Suppressor macrophage (primary cell): ENCODE results near the gene CD9.

Experiments
- DNase-seq, 4 experiments: peaks; one replicate each; pipeline ENCODE4 v3.0.0-alpha.2; 2020 to 2022

CD9 gene

DNA sequence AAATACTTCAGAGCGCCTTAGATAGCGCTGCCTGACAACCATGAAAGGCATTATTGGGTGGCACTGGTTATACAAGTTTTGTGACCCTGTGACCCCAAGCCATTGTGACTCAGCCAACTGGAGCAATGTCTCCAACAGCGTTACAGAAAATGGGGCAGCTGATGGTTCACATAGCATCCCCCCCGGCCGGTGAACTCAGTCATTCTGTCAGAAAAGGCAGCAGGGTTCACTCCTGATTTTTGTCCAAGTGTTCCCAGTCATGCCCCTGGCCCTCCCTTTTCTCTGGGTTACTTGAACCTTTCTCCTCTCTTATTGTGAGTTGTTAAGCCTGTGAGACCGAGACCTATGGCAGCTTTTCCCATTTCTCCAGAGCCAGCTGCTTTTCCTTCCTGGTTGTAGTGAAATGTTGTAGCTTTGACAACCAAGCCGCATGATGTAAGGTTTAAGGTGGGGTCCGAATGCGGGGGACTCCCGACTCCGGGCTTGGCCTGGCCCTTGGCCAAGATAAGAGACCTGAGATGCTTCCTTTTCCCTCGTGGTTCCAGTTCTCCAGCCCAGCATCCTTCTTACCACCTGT lies 22.0 kb downstream of the CD9 start:
- DNase-seq = no peak

DNA sequence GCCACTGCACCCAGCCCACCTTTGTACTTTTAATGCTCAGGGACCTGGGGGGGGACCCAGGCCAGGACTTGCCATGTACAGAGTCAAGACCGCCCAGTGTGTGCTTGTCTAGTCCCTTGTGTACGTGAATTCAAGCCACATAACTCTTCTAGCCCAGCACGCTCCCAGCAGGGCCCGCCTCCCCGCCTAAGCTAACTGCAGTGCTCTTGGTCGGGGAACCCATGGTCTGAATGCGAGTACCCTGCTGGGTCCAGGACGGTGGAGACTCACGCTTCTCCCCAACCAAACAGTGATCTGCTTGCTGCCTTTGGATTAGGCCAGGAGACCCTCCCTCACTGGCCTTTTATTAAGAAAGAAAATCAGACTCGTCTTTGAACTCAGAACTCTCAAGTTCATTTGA lies 23.3 kb downstream of the CD9 start:
- DNase-seq = no peak

DNA sequence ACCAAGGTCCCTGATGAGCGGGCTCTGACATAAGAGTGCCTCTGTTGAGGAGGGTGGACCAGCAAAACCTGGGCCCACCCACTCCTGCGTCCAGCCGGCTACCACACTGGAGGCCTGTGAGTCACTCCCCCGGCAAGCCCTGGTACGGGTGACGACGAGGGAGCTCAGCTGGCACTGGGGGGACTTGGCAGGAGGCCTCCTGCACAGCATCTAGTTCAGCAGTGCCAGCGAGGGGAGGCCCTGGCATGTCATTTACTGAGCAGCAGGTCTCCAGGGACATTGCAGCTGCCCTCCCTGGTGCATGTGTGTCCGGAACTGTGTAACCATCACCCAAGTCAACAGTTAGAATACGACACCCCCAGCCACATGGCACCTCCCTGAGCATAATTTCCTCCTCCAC lies 24.4 kb downstream of the CD9 start:
- peak in 3 of 4 experiments; percentile 30 to 51 (median 42) for DNase-seq

DNA sequence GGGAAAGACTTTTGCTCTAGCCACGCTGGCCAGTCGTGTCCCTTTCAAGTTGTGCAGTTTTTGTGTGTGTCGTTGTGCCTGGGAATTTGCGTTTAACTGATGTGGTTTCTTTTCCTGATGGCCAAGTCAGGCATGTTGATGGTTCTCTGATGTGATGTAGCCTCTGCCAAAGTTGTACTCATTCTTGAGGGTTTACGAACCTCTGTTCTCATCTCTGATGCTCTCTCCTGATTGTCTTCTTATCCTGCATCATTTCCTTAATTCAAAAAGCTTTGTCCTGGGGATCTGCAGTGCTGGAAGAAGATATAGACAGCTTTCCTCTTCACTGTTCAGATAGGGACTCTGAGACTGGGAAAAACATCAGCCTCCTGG lies 25.4 kb downstream of the CD9 start:
- no peak for DNase-seq

DNA sequence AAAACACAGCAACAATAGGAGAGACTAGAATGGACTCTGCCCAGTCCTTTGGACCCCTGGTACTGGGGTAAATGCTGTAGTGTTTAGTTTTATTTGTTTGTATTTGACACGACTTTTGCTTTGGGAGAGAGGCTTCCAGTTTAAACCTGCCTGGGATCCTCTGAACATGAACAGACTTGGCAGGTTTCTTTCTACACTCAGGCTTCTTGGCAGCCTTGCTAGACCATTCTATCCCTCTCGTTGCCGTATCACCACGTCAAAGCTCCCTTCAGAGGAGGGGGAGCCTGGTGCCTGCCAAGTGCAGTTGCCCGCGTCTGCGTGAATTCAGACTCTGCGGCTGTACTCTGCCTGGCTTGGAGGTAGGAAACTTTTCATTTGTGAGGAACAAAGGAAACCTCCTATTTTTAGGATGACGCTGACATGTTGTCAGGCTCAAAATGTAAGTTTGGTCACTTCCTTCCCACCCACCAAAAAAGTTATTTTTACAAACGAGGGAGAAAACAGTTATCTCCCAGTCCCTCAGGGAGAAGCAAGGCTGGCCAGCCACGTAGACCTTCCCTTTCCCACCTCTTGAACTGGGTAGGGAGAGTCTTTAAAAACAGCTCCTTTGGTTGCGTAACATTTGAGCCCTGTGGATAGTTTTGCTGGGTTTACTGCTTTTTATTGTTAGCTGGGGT lies 25.9 kb downstream of the CD9 start:
- peak; percentile 52 to 72 (median 60) for DNase-seq

DNA sequence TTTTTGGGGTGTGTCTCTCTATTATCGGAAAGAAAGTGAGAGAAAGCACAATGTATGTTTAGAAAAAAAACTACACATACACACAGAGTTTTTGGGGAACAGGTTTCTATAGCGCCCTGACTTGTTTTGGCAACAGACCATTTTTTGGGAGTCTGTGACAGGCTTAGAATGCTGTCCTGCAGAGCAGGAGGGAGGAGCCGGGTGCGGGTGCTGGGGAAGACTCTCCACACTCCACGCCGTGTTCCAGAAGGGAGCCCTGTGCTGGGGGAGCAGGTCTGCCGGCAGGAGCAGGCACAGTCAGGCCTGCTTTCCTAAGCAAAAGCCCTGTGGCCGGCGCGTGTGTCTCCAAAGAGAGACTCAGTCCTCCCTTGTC lies 26.5 kb downstream of the CD9 start:
- DNase-seq = peak in 1 of 4 experiments; percentile 37

DNA sequence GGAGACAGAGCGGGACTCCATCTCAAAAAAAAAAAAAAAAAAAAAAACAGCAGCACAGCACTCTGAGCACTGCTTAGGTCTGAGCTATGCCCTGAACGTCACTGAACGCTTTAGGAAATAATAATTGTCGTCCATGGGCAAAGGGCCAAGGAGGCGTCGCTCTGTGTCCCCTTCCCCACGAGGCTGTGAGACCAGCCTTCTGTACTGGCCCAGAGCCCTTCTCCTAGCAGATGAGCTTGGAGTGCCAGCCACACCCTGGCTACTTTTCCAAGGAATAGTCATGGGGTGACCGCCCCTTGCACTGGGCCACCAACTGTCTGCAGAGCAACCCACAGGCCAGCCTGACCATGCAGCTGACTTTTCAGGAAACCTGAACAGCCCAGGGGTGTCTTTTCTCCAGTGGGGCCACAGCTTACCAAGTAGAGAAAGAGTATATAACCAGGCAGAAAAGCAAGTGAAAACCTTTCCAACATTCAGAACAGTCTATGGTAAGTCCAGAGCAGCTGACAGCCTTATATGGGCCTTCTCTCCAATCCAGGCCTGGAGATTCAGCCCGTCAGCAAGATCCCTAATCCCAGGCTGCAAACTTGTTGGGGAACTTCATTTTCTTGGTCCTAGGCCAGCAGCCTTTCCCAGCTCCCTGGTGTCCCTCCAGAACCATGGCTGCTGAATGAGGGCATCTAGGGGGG lies 28.5 kb downstream of the CD9 start:
- no peak for DNase-seq

DNA sequence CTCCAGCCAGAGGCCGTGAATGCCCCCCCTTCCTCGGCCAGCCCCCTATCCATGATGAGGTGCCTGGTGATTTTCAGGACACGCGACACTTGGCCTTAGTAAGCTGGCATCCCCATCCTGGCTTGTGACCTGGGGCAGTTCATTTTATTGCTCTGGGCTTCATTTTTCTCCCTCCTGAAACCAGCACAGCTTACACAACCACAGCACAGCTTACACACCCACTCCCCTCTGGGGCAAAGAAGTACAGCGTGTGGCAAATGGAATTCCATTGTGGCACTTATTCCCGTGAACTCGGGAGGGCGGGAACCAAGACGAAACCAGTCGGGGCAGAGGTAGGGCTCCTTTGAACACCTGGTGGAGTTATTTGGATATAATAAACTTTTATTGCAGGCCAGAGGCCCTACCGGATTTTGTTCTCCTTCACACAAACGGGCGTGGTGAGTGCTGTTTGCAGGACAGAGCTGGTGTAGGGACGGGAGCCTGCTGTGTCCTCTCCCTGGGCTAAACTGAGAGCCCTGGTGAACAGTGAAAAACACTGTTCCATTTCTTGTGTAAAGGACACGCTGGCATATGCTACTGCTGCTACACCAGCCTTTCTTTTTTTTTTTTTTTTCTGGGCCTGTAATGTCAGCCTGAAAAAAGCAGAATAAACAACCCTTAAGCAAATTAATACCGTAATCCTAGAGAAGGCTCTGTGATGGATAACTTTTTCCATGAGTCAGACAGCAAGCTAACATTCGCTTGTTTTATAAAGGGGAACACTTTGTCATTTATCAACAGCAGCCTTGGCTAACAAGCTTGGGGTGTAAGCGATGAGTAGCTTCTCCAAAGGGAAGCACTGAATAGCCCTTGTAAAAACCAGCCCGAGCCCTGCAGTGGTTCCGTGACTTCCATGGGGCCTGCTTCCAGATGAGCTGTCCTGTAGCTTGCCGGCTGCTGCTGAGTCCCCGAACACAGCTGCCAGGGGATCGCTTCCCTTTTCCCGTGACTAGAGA lies 29.3 kb downstream of the CD9 start:
- DNase-seq = peak; percentile 91 to 96 (median 93)

DNA sequence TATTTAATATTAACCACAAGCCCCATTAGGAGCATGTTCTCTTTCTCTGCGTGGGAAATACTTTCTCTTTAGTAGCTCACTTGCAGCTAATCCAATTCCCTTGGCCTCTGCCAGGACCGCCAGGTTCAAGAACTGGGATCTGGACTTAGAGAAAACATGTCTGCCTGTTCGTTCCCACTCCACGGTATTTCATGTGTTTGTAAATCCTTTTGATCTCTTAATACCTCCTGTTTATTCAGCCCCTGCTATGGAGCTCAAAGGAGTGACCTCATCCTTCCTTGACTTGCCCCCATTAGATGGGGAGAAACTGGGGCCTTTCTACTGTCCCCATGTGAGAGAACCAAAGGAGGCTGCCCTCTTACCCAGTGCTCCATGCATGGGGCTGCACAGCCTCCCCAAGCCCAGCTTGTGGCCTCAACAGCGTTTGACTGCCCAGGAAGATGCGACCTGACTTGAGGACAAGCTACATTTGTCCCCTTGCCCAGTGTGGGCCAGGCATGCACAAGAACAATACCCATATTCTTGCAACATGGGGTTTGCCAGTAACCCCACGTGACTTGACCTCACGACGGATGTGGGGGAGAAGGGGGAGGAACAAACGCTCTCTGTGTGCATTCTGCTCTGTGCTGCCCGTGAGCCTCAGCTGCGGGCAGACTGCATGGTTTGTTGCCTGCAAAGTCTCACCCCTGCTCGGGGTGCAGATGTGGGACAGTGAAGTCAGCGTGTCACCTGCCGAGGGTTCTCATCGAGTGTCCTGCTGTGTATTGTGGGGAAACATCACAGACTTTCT lies 30.3 kb downstream of the CD9 start:
- peak; percentile 73 to 89 (median 87) for DNase-seq

DNA sequence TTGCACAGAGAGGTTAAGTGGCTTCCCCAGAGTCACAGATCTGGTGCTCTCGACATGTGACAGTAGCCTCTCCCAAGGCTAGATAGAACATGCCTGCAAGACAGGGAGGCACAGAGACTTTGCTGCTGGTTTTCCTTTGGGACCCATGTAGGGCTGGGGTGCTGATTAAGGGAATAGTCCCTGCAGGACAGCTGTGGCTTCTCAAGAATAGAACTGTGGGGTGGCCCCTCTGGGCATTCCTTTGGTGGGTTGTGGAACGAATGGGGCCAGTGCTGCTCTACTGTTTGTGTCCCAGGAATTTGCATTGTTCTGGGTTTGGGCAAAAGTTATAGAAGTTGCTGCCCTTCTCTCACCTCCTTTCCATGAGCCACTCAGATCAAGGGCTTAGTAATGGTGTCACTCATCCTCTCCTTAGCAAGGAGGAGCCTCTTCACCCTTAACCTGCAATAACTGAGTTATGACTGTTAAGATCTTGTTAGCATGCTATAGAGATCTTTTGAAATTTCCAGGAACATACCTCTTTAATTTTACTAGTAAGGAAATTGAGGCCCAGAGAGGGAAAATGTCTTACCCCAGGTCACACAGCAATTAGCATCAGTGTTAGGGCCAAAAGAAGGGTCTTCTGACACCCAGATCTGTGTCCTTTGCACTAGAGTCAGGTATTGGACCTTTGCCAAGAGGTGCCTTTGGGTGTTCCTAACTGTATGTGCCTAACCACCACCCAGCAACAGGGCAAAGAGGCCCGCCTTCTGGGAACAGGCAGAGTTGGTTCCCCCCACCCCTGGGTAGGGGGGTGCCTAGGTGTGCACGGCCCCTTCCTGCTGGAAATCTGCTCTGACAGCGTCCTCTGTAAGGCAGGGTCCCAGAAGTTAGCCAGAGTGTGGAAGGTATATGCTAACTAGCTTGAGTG lies 31.4 kb downstream of the CD9 start:
- DNase-seq = peak in 1 of 4 experiments; percentile 10

DNA sequence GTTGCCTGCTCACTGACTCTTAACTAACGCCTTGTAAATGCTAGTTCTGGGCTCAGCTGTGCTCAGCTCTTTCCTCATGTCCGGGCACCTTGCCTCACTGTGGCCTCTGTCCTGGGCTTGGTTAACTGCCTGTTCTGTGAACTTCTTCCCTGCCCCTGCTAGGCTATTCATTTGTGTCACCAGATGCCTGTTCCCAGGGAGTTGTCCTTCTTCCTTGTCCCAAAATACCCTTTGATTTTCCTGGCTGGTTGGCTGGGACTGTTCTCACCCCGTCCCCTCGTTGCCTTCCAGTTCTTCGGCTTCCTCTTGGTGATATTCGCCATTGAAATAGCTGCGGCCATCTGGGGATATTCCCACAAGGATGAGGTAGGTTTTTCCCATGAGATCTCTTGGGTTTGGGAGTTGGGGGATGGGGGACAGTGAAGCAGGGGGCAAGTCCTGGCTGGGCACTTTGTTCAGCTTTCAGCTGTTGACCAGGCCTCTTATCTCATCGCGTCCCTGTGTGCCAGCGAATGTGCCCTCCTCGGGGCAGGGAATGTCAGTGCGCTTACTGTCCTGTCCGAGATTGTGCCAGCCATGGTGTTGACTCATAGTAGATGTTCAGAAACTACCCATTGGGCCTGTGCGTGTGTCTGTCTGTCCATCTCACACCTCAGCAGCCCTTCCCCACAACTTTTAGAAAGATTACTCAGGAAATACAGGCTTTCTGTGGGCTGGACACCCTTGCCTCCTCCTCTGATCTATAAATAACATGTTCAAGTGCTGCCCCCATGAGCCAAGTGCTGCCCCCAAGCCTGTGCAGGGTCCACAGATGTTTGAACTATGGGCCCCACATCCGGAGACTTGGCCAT lies 33.1 kb downstream of the CD9 start:
- no peak for DNase-seq

DNA sequence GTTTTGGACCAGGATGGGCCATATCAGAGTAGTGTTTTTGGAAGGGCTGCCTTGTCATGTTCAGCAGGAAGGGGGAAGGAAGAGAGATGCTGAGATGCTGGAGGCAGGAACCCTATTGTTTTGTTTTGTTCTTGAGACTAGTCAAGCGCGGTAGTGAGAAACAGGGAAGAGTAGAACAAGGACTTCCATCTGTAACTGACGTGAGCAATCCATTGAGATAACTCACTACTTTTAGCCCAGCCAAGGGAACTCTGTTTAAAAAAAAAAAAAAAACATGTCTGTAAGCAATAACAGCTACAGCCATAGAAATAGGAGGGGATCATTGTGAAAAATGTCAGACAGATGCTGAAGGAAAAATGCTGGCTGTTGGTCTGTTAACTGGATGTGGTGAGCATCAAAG lies 34.0 kb downstream of the CD9 start:
- DNase-seq = no peak

DNA sequence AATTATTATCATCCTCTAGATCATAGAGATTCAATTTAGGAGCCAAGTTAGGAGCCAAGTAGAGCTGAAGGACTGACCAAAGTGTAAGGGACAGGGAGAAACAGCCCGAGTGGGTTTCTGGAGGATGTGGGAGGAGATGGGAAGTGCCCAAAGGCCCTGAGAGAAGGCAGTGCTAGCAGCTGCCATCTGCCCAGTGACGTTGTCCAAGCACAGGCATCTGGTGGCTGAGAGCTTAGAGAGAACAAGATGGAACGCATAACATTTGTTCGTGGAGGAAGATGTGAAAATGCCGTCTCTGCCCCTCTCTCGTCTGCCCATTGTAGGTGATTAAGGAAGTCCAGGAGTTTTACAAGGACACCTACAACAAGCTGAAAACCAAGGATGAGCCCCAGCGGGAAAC lies 34.7 kb downstream of the CD9 start:
- no peak for DNase-seq

DNA sequence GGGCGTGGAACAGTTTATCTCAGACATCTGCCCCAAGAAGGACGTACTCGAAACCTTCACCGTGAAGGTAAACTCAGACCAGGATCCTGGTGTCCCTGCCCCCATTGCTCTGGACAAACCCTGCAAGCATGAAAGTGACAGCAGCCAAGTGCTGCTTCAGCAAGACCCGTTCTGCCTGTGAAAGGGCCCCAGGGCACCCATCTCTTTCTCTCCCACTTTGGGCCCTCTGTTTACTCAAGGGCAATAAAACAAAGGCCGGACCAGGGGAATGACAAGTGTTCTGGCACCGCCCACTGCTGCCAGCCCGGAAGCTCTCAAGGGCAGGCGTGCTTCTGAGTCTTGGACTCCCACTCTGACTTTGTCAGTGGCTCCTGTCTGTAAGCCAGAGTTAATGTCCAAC lies 35.3 kb downstream of the CD9 start:
- DNase-seq = no peak

DNA sequence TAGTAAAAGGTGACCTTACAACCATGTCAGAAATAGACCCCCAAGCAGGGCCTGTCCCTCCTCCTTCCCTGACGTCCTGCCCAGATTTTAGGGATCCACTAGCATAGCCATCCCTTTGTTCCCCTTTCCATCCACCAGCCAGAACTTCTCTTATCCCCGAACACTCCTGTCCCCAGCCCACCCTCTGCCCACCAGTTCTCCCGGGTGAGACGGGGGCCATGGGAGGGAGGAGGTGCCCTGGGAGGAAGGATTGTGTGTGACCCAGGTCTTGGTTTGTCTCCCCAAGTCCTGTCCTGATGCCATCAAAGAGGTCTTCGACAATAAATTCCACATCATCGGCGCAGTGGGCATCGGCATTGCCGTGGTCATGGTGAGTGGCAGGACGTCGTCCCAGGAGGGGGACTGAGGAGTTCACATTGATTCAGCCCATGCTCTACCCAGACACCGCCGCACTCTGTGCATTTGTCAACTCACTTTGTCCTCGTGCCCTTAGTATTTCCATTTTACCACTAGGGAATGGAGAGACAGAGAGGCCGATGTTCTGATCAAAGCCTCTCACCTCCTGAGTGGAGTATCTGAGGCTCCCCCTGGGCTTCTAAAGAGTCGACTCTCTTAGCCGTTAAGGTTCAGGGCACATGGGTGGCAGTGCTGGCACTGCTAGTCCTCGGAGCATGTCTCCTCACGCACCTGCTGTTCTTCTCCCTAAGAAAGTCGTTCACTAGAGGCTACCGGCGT lies 35.9 kb downstream of the CD9 start:
- DNase-seq = no peak

DNA sequence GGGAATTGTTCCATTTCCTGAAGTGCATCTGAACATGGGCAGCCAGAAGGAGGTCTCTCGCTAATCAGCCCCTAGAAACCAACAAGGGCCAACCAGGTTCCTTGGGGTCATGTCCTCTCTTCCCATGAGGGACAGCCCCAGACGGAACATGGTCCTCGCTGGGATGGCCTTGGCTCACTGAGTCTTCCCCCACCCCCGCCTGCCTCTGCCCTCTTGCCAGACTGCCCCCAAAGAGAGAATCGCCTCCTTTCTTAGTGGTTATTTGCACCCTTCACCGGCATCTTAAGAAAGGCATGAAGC lies 36.4 kb downstream of the CD9 start:
- DNase-seq = no peak

DNA sequence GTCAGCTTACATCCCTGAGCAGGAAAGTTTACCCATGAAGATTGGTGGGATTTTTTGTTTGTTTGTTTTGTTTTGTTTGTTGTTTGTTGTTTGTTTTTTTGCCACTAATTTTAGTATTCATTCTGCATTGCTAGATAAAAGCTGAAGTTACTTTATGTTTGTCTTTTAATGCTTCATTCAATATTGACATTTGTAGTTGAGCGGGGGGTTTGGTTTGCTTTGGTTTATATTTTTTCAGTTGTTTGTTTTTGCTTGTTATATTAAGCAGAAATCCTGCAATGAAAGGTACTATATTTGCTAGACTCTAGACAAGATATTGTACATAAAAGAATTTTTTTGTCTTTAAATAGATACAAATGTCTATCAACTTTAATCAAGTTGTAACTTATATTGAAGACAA lies 37.6 kb downstream of the CD9 start:
- no peak for DNase-seq

DNA sequence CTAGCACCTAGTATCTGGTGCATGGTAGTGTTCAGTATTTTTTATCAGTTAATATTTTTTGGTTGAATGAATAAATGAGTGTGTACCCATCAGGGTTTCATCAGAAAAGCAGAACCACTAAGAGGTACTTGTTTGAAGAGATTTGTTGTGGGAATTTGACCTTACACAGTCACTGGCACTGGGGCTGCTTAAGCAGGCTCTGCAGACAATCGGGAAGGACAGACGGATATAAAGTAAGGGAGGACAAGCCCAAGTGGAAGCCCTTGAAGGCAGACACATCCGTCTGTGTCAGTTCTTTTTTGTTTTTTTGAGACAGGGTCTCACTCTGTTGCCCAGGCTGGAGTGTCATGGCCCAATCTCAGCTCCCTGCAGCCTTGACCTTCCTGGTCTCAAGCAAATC lies 38.7 kb downstream of the CD9 start:
- no peak for DNase-seq

DNA sequence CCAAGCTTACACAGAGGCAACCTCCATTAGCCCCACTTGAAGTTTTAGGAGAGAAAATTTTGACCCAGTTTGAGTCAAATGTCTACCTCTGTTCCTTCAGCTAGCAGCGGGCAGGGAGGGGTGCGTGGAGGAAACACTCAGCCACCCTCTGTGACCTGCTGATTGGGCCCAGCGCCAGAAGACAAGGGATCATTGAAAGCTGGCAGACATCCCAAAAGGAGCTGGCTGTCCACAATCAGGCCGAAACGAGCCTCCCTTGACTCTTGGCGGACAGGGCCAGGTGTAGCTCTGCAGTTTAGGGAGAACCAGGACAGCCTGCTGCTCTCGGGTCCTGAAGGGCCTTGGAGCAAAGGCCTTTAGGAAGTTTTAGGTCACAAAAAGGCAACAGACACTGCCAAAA lies 41.3 kb downstream of the CD9 start:
- DNase-seq = no peak

DNA sequence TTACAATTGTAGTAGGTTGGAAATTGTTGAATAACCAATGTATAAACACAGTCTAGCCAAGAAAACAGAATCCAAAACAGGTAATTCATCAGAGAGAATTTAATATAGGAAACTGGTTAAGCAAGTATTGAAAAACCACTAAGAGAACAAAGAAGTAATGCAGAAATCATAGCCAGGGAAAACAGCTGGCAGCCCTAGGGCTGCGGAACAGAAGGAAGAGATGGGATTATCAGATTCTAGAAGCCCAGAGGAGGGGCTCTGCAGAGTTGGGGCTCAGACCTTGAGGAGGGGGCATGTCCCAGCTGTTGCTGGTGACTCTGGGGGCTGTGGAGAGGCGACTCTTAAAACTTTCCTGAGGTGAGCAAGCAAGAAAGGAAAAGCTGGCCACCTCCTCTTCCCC lies 49.4 kb downstream of the CD9 start:
- no peak for DNase-seq
